ENCODE results near the gene TRA2A.
A peak's percentile ranks its signal among the peaks of the same experiment; 100 is the strongest.

DNA sequence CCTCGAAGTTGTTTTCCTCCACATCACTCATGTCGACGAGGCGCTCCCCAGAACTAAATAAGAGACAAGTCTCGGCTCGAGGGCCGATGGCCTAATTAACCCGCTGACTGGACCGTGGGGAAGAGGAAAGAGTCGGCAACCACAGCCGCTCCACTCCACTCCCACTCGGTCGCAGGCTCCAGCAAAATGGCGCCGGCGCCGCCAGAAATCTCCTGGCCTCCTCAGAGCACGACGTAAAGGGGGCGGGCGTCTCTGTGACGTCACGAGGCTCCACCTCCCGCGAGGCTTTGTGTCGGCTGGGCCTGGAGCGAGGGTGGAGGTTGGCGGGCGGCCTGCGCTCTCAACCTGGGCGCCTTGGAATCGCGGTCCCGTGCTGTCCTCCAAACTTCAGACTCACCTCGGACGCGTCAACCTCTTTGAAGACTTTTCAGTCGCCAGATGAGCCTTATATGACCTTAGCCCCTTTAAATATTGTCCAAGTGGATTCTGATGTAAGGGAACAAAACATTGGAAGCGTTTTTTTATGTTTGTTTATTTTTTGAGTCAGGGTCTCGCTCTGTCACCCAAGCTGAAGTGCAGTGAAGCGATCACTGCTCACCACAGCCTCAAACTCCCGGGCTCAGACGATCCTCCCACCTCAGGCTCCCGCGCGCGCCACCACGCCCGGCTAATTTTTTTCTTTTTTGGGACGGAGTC, at the start of gene TRA2A:
- TF ChIP-seq, protein P1, sequence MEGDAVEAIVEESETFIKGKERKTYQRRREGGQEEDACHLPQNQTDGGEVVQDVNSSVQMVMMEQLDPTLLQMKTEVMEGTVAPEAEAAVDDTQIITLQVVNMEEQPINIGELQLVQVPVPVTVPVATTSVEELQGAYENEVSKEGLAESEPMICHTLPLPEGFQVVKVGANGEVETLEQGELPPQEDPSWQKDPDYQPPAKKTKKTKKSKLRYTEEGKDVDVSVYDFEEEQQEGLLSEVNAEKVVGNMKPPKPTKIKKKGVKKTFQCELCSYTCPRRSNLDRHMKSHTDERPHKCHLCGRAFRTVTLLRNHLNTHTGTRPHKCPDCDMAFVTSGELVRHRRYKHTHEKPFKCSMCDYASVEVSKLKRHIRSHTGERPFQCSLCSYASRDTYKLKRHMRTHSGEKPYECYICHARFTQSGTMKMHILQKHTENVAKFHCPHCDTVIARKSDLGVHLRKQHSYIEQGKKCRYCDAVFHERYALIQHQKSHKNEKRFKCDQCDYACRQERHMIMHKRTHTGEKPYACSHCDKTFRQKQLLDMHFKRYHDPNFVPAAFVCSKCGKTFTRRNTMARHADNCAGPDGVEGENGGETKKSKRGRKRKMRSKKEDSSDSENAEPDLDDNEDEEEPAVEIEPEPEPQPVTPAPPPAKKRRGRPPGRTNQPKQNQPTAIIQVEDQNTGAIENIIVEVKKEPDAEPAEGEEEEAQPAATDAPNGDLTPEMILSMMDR (IDR thresholded peaks at IDR 0.05), result no peak
- TF ChIP-seq POLR2A (IDR thresholded peaks at IDR 0.05; ENCODE audit: low read depth) (peak; percentile 86), POLR2AphosphoS5 (IDR thresholded peaks at IDR 0.05) (peak; percentile 95 to 98), EP300 (IDR thresholded peaks at IDR 0.05) (no peak)
